GM12865 (cell line): ENCODE data around the gene GPC5.

Experiments used
- DNase-seq: peaks from one replicate; pipeline ENCODE4 v3.0.0; 2010; ENCODE audit warnings: low read depth
- H3K4me3 ChIP-seq: 2 replicates; pipeline ENCODE4 v1.5.1; 2011; ENCODE audit warnings: mild to moderate bottlenecking, low read depth, low read length, control low read depth
- TF ChIP-seq, protein P1 (sequence below): IDR thresholded peaks from 2 replicates; pipeline ENCODE4 v1.5.1; 2011; ENCODE audit warnings: low read length, control low read depth, low read depth, inconsistent platforms; ENCODE audit not compliant: insufficient read depth; ENCODE audit errors: missing control alignments

GPC5 gene

DNA sequence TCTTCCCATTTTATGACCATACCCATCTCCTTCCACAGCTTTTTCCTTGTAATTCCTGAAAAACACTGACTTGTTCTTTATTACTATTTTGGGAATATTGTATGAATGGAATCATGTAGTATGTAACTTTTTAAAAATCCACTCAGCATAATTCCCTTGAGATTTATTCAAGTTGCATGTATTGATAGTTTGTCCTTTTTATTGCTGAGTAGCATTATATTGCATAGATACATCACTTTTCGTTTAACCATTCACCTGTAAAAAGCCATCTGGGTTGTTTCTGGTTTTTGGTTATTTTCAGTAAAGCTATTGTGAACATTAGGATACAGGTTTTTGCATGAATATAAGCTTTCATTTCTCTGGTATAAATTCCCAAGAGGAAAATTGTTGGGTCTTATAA, 115.4 kb downstream of the GPC5 start:
- TF ChIP-seq, protein P1, sequence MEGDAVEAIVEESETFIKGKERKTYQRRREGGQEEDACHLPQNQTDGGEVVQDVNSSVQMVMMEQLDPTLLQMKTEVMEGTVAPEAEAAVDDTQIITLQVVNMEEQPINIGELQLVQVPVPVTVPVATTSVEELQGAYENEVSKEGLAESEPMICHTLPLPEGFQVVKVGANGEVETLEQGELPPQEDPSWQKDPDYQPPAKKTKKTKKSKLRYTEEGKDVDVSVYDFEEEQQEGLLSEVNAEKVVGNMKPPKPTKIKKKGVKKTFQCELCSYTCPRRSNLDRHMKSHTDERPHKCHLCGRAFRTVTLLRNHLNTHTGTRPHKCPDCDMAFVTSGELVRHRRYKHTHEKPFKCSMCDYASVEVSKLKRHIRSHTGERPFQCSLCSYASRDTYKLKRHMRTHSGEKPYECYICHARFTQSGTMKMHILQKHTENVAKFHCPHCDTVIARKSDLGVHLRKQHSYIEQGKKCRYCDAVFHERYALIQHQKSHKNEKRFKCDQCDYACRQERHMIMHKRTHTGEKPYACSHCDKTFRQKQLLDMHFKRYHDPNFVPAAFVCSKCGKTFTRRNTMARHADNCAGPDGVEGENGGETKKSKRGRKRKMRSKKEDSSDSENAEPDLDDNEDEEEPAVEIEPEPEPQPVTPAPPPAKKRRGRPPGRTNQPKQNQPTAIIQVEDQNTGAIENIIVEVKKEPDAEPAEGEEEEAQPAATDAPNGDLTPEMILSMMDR: no peak
- DNase-seq: no peak
- no peak overlapping the region for H3K4me3 ChIP-seq

GRCh38 chr13:91516799-91517198, 118.4 kb downstream of the GPC5 start:
- no peak overlapping the region for H3K4me3 ChIP-seq
- TF ChIP-seq, protein P1: no peak
- no peak for DNase-seq

GRCh38 chr13:91520952-91521351, 122.5 kb downstream of the GPC5 start:
- DNase-seq: no peak
- no peak overlapping the region for H3K4me3 ChIP-seq
- TF ChIP-seq, protein P1: no peak

- H3K4me3 ChIP-seq: no peak overlapping the region
Observed at GRCh38 chr13:91523116-91523515, 124.7 kb downstream of the GPC5 start.

DNA sequence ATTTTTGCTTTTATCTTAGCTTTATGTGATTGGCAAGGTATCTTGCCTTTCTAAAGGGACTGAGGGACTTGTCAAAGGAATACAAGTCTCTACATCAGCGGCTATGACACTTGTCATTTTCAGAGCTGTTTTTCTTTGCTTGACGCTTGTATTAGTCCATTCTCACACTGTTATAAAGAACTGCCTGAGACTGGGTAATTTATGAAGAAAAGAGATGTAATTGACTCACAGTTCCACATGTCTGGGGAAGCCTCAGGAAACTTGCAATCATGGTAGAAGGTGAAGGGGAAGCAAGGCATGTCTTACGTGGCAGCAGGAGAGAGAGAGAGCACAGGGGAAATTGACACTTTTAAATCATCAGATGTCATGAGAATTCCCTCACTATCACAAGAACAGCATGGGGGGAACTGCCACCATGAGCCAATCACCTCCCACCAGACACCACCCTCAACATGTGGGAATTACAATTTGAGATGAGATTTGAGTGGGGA, 128.2 kb downstream of the GPC5 start:
- no peak for DNase-seq
- no peak overlapping the region for H3K4me3 ChIP-seq
- TF ChIP-seq, protein P1: no peak

More at GRCh38 chr13:91523116-91523515, 124.7 kb downstream of the GPC5 start:
- no peak for DNase-seq
- TF ChIP-seq, protein P1: no peak

DNA sequence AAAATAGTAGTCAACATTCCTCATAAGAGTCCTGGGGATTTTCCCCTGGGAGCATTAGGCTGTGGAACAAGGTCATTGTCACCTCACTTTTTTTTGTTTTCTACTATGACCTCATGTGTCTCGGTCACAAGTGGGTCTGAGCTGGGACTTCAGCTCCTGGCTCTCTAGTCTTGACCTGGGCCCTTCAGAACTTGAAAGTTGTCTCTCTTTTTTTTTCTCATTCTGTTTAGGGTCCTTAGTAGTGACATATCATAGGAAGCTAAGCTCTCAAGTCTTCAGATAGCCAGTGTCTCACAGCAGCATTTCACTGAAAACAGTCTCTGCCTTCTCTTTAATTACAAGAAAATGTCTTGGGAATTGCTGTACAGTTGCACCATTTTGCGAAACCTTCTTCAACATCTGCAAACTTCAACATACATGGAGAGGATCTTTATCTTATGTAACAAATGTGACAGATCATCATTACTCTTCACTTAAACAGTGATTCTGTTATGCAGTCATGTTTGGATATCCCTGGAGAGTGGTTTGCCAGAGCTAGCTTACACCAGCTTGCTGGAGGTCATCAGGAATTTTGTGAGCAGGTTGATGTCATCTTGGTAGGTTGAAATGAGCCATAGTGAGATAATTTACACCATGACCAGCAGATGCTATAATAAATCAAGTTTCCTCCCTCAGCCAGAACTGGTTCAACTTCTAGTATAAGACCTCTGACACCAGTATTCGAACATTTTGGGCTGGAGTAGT, 131.5 kb downstream of the GPC5 start:
- DNase-seq: no peak
- H3K4me3 ChIP-seq: no peak overlapping the region
- TF ChIP-seq, protein P1: no peak

DNA sequence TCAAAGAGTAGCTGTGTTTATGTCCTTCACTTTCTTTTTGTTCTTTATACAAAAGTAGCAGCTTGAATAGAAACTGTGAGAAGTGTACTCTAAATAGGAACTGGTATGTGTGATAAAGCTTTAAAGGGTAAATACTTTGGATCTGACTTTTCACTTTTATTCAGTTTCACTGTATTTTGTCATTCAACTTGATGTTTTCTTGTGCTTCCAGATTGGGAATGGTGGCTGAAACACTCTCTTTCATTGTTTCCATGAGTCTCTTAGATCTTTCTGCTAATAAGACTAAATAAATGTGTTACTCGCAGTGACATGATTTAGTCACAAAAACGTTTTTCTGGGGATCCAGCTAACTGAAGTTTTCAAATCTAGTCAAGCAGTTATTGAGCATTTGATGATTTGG, 133.2 kb downstream of the GPC5 start:
- no peak overlapping the region for H3K4me3 ChIP-seq
- no peak for DNase-seq
- TF ChIP-seq, protein P1: no peak
